Nephron progenitor cell (in vitro differentiated cells): Measurements from ENCODE around the gene ITIH3.

Experiments used
- DNase-seq: peaks from one replicate; pipeline ENCODE4 v3.0.0; 2021
- H3K27ac Mint-ChIP-seq: 2 replicates; pipeline ENCODE4 v1.8.0; 2021; ENCODE audit warnings: mild to moderate bottlenecking, moderate library complexity, mixed read lengths
- H3K27me3 Mint-ChIP-seq: 2 replicates; pipeline ENCODE4 v1.8.0; 2021; ENCODE audit warnings: mild to moderate bottlenecking, low read depth, mixed read lengths; ENCODE audit not compliant: poor library complexity
- H3K36me3 Mint-ChIP-seq: 2 replicates; pipeline ENCODE4 v1.8.0; 2021; ENCODE audit warnings: low read depth, mixed read lengths
- H3K4me1 Mint-ChIP-seq: 2 replicates; pipeline ENCODE4 v1.8.0; 2021; ENCODE audit warnings: mixed read lengths
- H3K4me3 Mint-ChIP-seq: 2 replicates; pipeline ENCODE4 v1.8.0; 2021; ENCODE audit warnings: mild to moderate bottlenecking, moderate library complexity, mixed read lengths
- H3K9me3 Mint-ChIP-seq: 2 replicates; pipeline ENCODE4 v1.8.0; 2021; ENCODE audit warnings: mild to moderate bottlenecking, moderate library complexity, mixed read lengths
- TF ChIP-seq, protein P1 (sequence below): fragments of 200-600 bp; sonication (generic); IDR thresholded peaks from 2 replicates; pipeline ENCODE4 v1.5.0; 2021; ENCODE audit warnings: antibody characterized with exemption

Gene ITIH3

GRCh38 chr3:52854013-52854412 is 59.4 kb downstream of the ITIH3 start:
- no peak for DNase-seq
- TF ChIP-seq, protein P1, sequence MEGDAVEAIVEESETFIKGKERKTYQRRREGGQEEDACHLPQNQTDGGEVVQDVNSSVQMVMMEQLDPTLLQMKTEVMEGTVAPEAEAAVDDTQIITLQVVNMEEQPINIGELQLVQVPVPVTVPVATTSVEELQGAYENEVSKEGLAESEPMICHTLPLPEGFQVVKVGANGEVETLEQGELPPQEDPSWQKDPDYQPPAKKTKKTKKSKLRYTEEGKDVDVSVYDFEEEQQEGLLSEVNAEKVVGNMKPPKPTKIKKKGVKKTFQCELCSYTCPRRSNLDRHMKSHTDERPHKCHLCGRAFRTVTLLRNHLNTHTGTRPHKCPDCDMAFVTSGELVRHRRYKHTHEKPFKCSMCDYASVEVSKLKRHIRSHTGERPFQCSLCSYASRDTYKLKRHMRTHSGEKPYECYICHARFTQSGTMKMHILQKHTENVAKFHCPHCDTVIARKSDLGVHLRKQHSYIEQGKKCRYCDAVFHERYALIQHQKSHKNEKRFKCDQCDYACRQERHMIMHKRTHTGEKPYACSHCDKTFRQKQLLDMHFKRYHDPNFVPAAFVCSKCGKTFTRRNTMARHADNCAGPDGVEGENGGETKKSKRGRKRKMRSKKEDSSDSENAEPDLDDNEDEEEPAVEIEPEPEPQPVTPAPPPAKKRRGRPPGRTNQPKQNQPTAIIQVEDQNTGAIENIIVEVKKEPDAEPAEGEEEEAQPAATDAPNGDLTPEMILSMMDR, result no peak
- H3K9me3 Mint-ChIP-seq, result peaks cover 3% of the 10 kb centered on the region
- no peak overlapping the region for H3K4me3 Mint-ChIP-seq
- no peak overlapping the region for H3K27ac Mint-ChIP-seq
- H3K27me3 Mint-ChIP-seq, result no peaks in the 10 kb centered on the region
- H3K4me1 Mint-ChIP-seq, result no peaks in the 10 kb centered on the region
- H3K36me3 Mint-ChIP-seq, result peaks cover 12% of the 10 kb centered on the region

DNA sequence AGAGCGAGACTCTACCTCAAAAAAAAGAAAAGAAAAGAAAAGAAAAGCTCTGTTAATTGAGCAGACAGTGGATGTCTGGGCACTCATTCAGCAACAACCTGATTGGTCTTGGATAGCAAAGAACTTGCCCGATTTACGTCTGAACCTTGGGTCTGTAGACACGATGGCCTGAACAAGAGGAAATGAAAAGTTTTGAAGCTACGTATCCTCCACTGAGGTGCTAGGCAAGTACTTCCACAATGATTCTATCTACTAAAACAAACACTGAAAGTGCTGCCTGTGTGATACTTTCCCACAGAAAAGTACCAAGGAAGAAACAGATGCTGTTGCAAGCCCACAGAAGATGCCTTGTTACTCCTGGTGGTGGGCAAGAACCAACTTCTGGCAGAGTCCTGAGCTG is 62.1 kb downstream of the ITIH3 start:
- H3K36me3 Mint-ChIP-seq, result peaks cover 12% of the 10 kb centered on the region

GRCh38 chr3:52857133-52857532 is 62.5 kb downstream of the ITIH3 start:
- peaks cover 12% of the 10 kb centered on the region for H3K36me3 Mint-ChIP-seq
- no peak overlapping the region for H3K27ac Mint-ChIP-seq
- TF ChIP-seq, protein P1, result no peak

More for the DNA sequence above, 62.1 kb downstream of the ITIH3 start:
- Mint-ChIP-seq H3K9me3 (peaks cover 3% of the 10 kb centered on the region), H3K27me3 (peaks cover 4% of the 10 kb centered on the region), H3K4me3 (no peak overlapping the region), H3K4me1 (no peaks in the 10 kb centered on the region), H3K27ac (no peak overlapping the region)
- TF ChIP-seq, protein P1, result no peak
- no peak for DNase-seq

GRCh38 chr3:52857864-52858263 is 63.3 kb downstream of the ITIH3 start:
- Mint-ChIP-seq H3K27me3 (peaks cover 4% of the 10 kb centered on the region), H3K4me1 (no peaks in the 10 kb centered on the region), H3K27ac (no peak overlapping the region), H3K36me3 (peaks cover 17% of the 10 kb centered on the region), H3K9me3 (peaks cover 7% of the 10 kb centered on the region), H3K4me3 (no peak overlapping the region)
- no peak for DNase-seq
- TF ChIP-seq, protein P1, result no peak

More at GRCh38 chr3:52857133-52857532, 62.5 kb downstream of the ITIH3 start:
- H3K4me3 Mint-ChIP-seq, result no peak overlapping the region
- peaks cover 4% of the 10 kb centered on the region for H3K27me3 Mint-ChIP-seq
- no peak for DNase-seq
- no peaks in the 10 kb centered on the region for H3K4me1 Mint-ChIP-seq
- H3K9me3 Mint-ChIP-seq, result peaks cover 3% of the 10 kb centered on the region
